NAMALWA (cell line): ENCODE measurements around the gene ELFN1.

Experiments used
- DNase-seq: peaks from one replicate; pipeline ENCODE4 v3.0.0-alpha.2; 2015; ENCODE audit warnings: low spot score

The ELFN1 gene

GRCh38 chr7:1669954-1670893 lies at the start of gene ELFN1:
ELFN1 (plus strand) TSS chr7:1670277; CDS start chr7:1744597, 74,320 bp downstream.
- DNase-seq, result no peak

- DNase-seq, result no peak
These were observed 49.2 kb upstream of the ELFN1 start for GRCh38 chr7:1620835-1621234.

- no peak for DNase-seq
These were observed 48.4 kb upstream of the ELFN1 start for GRCh38 chr7:1621718-1622117.

- DNase-seq, result no peak
These were observed 47.6 kb upstream of the ELFN1 start for GRCh38 chr7:1622441-1622840.

GRCh38 chr7:1623810-1624209 lies 46.3 kb upstream of the ELFN1 start:
- no peak for DNase-seq

- no peak for DNase-seq
These were observed 44.8 kb upstream of the ELFN1 start for GRCh38 chr7:1624999-1625927.

- DNase-seq, result no peak
These were observed 43.3 kb upstream of the ELFN1 start for GRCh38 chr7:1626769-1627168.

GRCh38 chr7:1630700-1631336 lies 39.3 kb upstream of the ELFN1 start:
- DNase-seq, result no peak

GRCh38 chr7:1631678-1632077 lies 38.4 kb upstream of the ELFN1 start:
- no peak for DNase-seq

GRCh38 chr7:1632506-1632905 lies 37.6 kb upstream of the ELFN1 start:
- DNase-seq, result no peak

GRCh38 chr7:1632916-1633785 lies 36.9 kb upstream of the ELFN1 start:
- DNase-seq, result no peak

- DNase-seq, result no peak
These were observed 34.7 kb upstream of the ELFN1 start for GRCh38 chr7:1635401-1635800.

- no peak for DNase-seq
These were observed 32.9 kb upstream of the ELFN1 start for GRCh38 chr7:1637155-1637554.

GRCh38 chr7:1638215-1638661 lies 31.8 kb upstream of the ELFN1 start:
- no peak for DNase-seq

GRCh38 chr7:1639071-1639470 lies 31.0 kb upstream of the ELFN1 start:
- DNase-seq, result no peak

- DNase-seq, result no peak
These were observed 30.4 kb upstream of the ELFN1 start for GRCh38 chr7:1639532-1640175.

- no peak for DNase-seq
These were observed 29.5 kb upstream of the ELFN1 start for GRCh38 chr7:1640376-1641172.

GRCh38 chr7:1641173-1641572 lies 28.9 kb upstream of the ELFN1 start:
- DNase-seq, result no peak

- DNase-seq, result no peak
These were observed 28.3 kb upstream of the ELFN1 start for GRCh38 chr7:1641661-1642260.
